ENCODE results near the gene MUC5B. TPM values are rescaled to one million over a fixed set of nuclear protein-coding genes. Genes with fewer than 3 reads are reported as not detected.

The MUC5B gene
- total RNA-seq, 2 experiments from 2014 or later = not detected

DNA sequence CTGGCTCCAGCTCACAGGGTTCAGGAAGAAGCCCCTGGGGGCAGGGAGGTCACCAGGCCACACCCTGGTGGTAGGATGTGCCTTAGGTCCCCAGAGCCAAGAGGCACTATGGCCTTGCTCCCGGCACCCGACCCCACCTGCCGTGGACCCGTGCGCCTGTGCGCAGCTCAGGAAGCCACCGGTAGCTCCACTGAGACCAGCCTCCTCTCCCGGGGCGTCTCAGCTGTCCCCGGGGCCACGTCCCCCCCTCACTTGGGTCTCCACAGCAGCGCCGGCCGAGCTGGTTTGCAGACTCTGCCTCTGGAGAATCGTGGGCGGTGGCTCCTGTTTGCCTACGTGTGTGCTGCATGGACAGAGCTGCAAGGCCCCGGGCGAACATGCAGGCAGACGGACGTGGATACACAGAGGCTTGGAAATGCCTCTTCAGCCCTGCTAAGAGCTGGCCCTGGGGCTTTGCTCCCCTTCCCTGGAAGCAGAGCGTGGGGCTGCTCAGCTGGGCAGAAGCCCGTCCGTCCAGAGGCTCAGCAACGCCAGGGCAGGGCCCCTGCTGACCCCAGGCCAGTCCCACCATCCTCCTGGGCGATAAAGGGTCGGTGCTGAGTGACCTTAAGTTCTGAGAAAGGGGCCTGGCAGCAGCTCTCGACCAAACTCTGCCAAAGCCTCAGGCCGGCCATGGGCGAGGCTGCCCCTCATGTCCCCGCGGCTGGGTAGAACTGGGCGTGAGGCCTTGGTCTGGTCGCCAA lies 15.3 kb upstream of the MUC5B start:
- no peak for ATAC-seq
- no peaks in the 10 kb centered on the region for H3K36me3 Mint-ChIP-seq (ENCODE audit: low read depth)

DNA sequence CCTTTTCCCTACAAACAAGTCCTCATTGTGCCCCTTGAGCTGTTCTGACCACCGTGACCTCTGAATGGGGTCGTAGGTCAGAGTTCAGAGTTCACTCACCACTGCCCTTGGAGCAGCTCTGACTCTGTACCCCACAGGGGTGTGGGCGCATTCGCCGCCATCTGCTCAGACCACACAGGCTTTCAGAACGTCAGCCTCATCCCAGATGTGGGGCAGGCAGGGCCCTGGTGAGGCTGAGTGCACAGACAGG lies 14.8 kb upstream of the MUC5B start:
- Mint-ChIP-seq H3K4me3 (no peak overlapping the region), H3K36me3 (ENCODE audit: low read depth) (no peaks in the 10 kb centered on the region), H3K27me3 (peaks cover 5% of the 10 kb centered on the region), H3K4me1 (ENCODE audit: low read depth) (no peaks in the 10 kb centered on the region), H3K27ac (no peak overlapping the region), H3K9me3 (peaks cover 21% of the 10 kb centered on the region)
- POLR2A ChIA-PET = no interaction called here
- CTCF ChIA-PET = no interaction called here
- no peak for TF ChIP-seq CTCF (IDR thresholded peaks at IDR 0.05)
- intact Hi-C loops (cut with micrococcal nuclease) = loop anchor here (10.0 kb wide), 1 partner anchor 307 kb away; no protein-coding TSS in a partner anchor
- ATAC-seq = no peak
- no peak for DNase-seq

More for the DNA sequence above, 15.3 kb upstream of the MUC5B start:
- ChIA-PET CTCF (no interaction called here), POLR2A (no interaction called here)
- H3K4me3 Mint-ChIP-seq = no peak overlapping the region
- no peak for TF ChIP-seq CTCF (IDR thresholded peaks at IDR 0.05)
- H3K27ac Mint-ChIP-seq = no peak overlapping the region
- peaks cover 5% of the 10 kb centered on the region for H3K27me3 Mint-ChIP-seq
- no peaks in the 10 kb centered on the region for H3K4me1 Mint-ChIP-seq (ENCODE audit: low read depth)
- peaks cover 20% of the 10 kb centered on the region for H3K9me3 Mint-ChIP-seq
- no peak for DNase-seq
- intact Hi-C loops (cut with micrococcal nuclease) = loop anchor here (10.0 kb wide), 1 partner anchor 307 kb away; no protein-coding TSS in a partner anchor

DNA sequence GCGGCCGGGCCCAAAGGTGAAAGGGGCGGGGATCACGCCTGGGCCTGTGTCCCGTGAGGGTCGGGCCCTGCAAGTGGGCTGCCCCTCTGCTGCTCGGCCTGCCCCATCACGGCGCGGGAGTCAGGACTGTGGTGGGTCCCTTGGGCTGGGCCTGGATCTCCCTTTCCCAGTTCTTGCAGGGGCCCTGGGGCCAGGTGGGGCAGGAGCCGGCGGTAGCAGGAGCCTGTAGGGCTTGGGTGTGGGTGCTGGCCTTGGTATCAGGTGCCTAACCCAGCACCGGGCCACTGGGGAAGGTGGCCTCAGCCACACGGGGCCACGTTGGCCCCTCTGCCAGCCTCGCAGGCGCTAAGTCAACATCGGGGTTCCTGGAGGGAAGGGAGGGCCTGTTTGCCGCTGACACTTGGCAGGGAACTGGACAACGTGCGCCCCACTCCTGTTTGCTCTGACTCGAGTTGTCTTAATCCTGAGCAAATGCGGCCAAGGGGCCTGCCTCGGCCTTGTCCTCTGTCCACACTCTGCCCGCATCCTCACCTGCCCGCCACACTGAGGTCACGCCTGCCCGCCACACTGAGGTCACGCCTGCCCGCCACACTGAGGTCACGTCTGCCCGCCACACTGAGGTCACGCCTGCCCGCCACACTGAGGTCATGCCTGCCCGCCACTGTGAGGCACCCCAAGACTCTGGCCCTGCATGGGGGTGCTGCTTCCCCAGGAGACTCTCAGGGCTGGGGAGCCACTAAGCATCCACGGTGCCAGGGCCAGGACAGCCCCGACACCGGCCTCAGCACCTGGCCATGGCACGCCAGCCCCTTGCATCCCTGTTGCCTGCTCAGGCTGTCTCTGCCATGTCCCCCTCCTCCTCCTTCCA lies 14.2 kb upstream of the MUC5B start:
- CTCF ChIA-PET = no interaction called here
- H3K27ac Mint-ChIP-seq = no peak overlapping the region
- intact Hi-C loops (cut with micrococcal nuclease) = loop anchor here (10.0 kb wide), 1 partner anchor 306 kb away; no protein-coding TSS in a partner anchor

GRCh38 chr11:1209371-1210057 lies 13.4 kb upstream of the MUC5B start:
- Mint-ChIP-seq H3K27ac (no peak overlapping the region), H3K36me3 (ENCODE audit: low read depth) (no peaks in the 10 kb centered on the region), H3K9me3 (peaks cover 25% of the 10 kb centered on the region), H3K4me1 (ENCODE audit: low read depth) (no peaks in the 10 kb centered on the region), H3K27me3 (peaks cover 5% of the 10 kb centered on the region), H3K4me3 (no peak overlapping the region)
- DNase-seq = no peak
- ChIA-PET CTCF (no interaction called here), POLR2A (no interaction called here)
- no peak for ATAC-seq
- no peak for TF ChIP-seq CTCF (IDR thresholded peaks at IDR 0.05)
- intact Hi-C loops (cut with micrococcal nuclease) = loop anchor here (10.0 kb wide), 1 partner anchor 305 kb away; no protein-coding TSS in a partner anchor

More for the DNA sequence above, 14.2 kb upstream of the MUC5B start:
- ATAC-seq (no peak), DNase-seq (no peak)
- H3K9me3 Mint-ChIP-seq = peaks cover 22% of the 10 kb centered on the region
- peaks cover 5% of the 10 kb centered on the region for H3K27me3 Mint-ChIP-seq
- no peaks in the 10 kb centered on the region for H3K4me1 Mint-ChIP-seq (ENCODE audit: low read depth)
- no peaks in the 10 kb centered on the region for H3K36me3 Mint-ChIP-seq (ENCODE audit: low read depth)
- POLR2A ChIA-PET = no interaction called here
- no peak overlapping the region for H3K4me3 Mint-ChIP-seq
- no peak for TF ChIP-seq CTCF (IDR thresholded peaks at IDR 0.05)
